NCI-H82 treated with DMSO at 0.1 percent for 48 hours (cell line): ENCODE measurements around the gene SLC31A1.

Experiments
- DNase-seq: peaks from one replicate; lab custom pipeline; 2025; ENCODE audit not compliant: unreplicated experiment; lab: John Stamatoyannopoulos, UW

The SLC31A1 gene

DNA sequence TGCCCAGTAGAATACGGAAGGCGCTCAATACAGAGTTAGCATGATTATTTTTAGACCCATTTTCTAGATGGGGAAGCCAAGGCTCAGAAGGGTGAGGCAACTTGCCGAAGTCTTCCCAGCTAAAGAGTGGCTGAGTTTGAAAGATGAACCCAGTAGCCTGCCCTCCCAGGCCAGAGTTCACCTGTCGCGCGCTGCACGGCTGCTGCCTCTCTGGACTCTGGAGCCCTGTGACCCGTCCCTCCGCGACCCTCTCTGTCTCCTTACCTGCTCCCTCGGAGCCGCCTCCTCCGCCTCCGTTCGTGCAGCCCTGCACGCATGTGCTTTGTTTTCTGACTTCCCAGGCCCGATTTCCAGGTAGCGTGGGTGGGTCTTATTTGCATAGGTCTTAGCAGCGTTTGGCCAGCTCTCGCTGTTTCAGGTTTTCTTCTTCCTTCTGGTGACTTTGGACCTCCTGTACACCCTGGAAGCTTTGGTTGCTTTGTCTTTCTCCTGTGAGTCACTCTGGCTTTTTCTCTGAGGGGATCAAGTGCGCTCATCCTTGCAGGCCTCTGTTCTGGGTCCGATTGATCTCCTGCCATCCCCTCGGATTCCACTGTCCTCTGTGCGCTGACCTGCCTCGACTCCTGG lies 81.6 kb downstream of the SLC31A1 start, which contains the start of gene RNF183:
Gene RNF183, minus strand, starts transcription at position 585 of the 627 bp plus-strand sequence. CDS start 5,192 bp downstream, outside the sequence.
- no peak for DNase-seq

DNA sequence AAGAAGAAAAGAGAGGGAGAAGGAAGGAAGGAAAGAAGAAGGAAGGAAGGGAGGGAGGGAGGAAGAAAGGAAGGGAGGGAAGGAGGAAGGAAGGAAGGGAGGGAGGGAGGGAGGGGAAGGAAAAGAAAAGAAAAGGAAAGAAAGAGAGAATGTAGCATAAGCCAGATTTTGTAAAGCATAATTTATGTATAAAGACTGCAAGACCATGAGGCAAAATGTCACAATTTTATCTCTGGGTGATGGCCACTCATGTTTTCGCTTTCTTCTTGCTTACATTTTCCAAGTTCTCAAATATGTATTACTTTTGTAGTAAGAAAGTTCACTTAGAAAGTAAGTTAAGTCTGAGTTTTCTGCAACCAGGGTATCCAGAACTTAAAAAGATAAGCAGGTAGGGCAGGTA lies 85.2 kb downstream of the SLC31A1 start:
- no peak for DNase-seq

DNA sequence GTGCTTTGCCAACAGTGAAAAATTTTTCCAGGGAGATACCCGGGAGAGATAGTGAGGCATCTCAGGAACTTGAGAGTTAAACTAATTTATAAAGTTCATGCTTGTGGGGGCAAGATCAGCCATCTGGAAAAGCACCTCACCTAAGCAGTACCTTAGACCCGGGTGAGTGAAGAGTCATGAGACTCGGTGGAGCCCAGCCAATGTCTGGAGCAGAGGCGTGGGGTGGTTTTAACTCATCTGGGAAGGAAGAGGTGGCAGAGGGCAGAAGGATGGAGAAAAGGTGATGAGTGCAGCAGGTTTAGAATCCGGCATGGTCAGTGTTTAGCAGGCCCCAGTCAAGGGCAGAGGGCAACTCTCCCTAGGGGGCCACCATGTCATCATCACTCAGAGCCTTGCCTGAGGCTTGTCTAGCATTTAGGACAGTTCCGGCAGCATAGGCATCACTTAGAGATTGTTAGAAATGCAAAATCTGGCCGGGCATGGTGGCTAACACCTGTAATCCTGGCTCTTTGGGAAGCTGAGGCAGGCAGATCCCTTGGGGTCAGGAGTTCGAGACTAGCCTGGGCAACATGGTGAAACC lies 86.1 kb downstream of the SLC31A1 start:
- DNase-seq, result no peak

DNA sequence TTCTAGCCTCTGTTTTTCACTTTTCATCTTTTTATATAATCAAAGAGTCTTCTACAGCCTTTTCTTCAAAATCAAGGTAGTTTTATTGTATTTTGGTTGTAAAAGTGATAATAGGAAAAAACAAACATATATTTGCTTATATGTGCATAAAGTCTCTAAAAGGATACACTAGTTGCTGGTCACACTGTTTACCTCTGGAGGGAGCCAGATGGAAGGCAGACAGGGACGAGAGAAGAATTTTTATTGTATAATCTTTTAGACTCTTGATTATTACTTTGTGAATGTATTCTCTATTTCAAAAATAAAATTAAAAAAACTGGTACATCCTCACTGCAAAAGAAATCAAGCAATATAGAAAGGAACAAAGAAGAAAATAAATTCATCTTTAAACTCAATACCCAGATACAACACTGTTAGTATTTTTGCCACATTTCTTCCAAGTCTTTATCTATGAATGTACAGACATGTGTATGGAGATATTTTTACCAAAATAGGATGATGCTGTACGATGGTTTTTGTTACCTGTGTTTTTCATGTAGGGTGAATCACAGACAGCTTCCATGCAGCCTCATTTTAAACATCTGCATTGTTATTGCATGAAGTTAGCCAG lies 88.0 kb downstream of the SLC31A1 start:
- DNase-seq, result peak; percentile 9

DNA sequence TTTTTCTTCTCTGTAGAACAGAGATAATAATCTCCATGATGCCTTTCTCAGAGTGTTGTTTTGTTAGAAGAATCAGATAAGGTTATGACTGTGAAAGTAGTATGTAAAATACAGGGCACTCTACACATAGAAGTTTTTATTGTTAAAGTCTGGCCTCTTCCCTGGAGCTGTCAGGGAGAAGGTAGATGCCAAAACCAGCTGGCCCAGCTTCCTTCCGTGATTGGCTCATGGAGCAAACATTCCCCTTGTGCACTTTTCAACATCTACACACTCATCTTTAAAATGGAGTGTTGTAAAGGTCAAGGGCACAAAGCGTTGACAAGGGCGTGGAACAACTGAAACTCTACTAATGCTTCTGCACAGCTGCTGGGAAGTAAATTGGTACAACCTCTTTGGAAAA lies 89.2 kb downstream of the SLC31A1 start:
- no peak for DNase-seq

DNA sequence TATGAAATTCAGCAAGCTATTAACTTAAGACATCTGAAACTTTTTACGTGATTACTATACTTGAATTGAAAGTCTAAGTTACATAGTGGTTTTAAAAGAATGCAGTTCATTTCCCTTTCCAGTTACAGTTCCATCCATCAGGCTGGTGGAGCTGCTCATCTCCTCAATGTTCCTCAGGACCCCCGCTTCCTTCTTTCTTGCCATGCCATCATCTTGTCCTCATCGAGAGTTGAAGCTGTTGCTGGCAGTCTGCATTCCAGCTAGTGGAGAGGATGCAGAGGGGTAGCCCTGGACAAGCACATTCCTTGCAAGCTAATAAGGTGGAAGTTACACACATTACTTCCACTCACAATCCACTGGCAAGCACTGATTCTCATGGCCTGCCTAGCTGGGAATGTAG lies 90.6 kb downstream of the SLC31A1 start:
- no peak for DNase-seq

DNA sequence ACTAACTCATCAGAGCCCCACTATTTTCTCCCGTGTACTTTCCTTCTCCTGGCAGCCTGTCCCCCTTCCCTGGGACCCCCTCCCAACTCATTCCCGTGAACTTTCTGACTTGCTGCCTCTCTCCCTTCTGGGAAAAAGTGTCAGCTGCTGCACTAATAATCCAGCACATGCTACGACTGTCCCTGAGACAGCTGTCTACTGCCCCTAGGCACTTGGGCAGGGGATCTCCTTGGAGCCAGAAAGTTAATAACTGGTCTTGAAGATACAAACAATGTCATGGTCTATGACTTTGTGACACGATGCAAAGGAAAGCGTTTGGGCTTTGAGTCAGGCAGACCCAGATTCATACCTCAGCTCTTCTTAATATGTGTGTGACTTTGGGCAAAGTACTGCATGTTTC lies 91.9 kb downstream of the SLC31A1 start:
- no peak for DNase-seq
